Measurements from ENCODE around the gene KCNQ2. TPM values are rescaled to one million over a fixed set of nuclear protein-coding genes. Genes with fewer than 3 reads are reported as not detected.
A peak's percentile ranks its signal among the peaks of the same experiment; 100 is the strongest.

KCNQ2 gene
- total RNA-seq, 2 experiments from 2014 or later, result not detected

DNA sequence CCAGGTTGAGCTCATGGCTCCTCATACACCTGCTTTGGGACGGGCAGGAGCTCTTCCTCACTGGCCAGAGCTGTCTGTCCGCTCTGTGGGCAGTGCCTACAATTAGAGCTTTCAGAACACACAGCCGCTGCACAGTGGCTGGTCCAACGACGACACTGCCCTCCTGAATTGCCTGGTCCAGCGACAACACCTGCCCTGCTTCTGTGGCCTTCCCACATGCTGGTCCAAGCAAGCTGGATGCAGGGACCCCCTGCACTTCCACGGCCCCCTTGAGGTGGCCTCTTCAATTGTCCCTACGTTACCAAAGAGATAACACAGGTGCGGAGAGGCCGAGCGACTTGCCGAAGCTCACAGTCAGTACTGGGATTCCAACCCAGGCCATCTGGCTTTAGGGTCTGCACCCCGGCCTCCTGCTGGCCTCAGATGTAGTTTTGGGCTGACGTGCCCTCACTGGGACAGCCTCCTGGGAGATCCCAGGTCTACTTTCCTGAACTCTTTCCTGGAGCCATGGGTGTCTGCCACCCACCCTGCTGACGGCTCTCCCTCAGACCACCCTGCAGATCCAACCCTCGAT lies 109.9 kb downstream of the KCNQ2 start:
- peaks cover 20% of the 10 kb centered on the region for H3K27me3 Mint-ChIP-seq
- ChIA-PET CTCF (no interaction called here), POLR2A (no interaction called here)
- no peaks in the 10 kb centered on the region for H3K36me3 Mint-ChIP-seq (ENCODE audit: low read depth)
- no peak overlapping the region for H3K27ac Mint-ChIP-seq
- H3K4me1 Mint-ChIP-seq, result no peaks in the 10 kb centered on the region
- intact Hi-C loops (cut with DNase I, micrococcal nuclease), result no loop called here
- DNase-seq (no peak), ATAC-seq (no peak)
- no peak overlapping the region for H3K4me3 Mint-ChIP-seq
- H3K9me3 Mint-ChIP-seq (ENCODE audit: low read depth), result no peaks in the 10 kb centered on the region

DNA sequence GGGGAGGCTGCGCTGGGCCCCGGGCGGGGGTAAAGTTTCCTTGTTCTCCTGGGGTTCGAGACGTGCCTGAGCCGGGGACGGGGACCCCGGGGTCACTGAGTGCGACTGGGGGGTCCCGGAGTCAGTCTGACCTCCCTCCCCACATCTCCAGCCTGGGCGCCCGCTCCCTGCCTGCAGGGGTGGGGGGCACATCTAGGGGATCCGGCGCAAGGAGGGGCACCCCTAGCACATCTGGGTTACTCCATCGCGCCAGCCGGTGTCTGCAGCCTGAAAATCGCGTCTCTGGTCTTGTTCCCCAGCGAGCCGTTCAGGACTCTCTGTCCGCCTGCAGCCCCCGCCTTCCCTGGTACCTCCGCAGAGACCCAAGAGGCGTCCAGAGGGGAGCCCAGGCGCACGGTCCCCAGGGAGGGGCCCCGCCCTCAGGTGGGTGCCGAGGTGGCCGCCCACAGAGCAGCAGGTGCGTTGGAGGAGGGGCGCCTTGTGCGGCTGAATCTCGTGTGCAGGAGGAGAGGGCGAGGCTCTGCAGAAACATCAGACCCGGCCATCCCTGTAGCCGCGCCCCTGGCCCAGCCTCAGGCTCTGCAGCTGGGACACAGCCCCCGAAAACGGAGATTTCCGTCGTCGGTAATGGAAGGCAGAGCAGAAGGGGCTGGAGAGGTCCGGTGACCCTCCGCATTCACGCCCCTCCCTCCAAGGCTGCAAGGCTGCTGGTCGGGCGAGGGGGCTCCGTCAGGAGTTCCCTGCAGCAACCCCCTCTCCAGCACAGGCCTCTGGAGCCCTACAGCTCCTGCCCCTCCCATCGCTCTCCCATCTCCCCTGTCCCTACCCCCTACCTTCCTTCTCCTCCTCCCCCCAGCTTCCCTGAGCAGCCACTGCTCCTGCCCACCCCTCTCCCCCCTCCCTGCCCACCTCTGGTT lies 110.7 kb downstream of the KCNQ2 start:
- Mint-ChIP-seq H3K4me3 (no peak overlapping the region), H3K36me3 (ENCODE audit: low read depth) (no peaks in the 10 kb centered on the region), H3K4me1 (no peaks in the 10 kb centered on the region), H3K9me3 (ENCODE audit: low read depth) (no peaks in the 10 kb centered on the region), H3K27me3 (peaks cover 22% of the 10 kb centered on the region), H3K27ac (no peak overlapping the region)
- DNase-seq (peak; percentile 28), ATAC-seq (peak; percentile 47)
- ChIA-PET POLR2A (no interaction called here), CTCF (no interaction called here)
- intact Hi-C loops (cut with DNase I, micrococcal nuclease), result no loop called here

DNA sequence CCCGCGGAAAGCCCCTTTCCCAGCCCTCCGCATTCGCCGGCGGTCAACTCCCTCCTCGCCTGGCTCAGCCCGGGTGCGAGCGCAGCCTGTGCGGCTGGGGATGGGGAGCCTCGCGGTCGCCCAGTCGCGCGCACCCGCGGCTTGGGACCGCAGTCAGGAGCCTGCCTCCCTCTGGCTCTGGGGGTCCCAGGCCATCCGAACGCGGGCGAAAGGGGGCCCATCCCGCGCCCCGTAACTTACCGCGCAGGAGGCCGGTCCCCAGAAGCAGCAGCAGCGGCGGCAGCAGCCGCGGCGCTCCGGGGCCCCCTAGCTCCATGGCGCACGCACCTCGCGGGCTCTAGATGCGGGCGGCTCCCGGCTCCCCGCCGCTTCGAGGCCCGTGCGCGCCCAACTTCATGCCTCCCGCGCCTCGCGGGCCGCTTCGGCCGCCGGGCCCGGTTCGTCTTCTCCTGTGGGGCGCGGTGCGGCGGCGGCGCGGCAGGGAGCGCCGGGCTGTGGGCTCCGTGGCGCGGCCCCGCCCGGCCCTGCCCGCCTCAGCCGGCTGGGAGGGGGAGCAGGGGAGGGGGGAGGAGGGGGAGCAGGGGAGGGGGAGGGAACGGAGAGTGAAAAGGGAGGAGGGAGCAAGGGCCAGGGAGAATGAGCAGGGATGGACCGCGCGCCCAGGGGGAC lies 111.5 kb downstream of the KCNQ2 start, which contains the start of gene CHRNA4:
Gene CHRNA4 (minus strand): TSS at position 500 of the 669 bp plus-strand sequence. CDS start 184 bp downstream, at position 316.
- DNase-seq, result peak; percentile 29
- H3K9me3 Mint-ChIP-seq (ENCODE audit: low read depth), result no peaks in the 10 kb centered on the region
- ChIA-PET POLR2A (no interaction called here), CTCF (no interaction called here)
- no peak within 1 kb of the TSS for H3K27ac Mint-ChIP-seq
- no peak within 1 kb of the TSS for H3K4me3 Mint-ChIP-seq
- H3K4me1 Mint-ChIP-seq, result no peaks in the 10 kb centered on the region
- no peaks in the 10 kb centered on the region for H3K36me3 Mint-ChIP-seq (ENCODE audit: low read depth)
- peak; percentile 39 for ATAC-seq
- intact Hi-C loops (cut with DNase I, micrococcal nuclease), result no loop called here
- H3K27me3 Mint-ChIP-seq, result peaks cover 22% of the 10 kb centered on the region

DNA sequence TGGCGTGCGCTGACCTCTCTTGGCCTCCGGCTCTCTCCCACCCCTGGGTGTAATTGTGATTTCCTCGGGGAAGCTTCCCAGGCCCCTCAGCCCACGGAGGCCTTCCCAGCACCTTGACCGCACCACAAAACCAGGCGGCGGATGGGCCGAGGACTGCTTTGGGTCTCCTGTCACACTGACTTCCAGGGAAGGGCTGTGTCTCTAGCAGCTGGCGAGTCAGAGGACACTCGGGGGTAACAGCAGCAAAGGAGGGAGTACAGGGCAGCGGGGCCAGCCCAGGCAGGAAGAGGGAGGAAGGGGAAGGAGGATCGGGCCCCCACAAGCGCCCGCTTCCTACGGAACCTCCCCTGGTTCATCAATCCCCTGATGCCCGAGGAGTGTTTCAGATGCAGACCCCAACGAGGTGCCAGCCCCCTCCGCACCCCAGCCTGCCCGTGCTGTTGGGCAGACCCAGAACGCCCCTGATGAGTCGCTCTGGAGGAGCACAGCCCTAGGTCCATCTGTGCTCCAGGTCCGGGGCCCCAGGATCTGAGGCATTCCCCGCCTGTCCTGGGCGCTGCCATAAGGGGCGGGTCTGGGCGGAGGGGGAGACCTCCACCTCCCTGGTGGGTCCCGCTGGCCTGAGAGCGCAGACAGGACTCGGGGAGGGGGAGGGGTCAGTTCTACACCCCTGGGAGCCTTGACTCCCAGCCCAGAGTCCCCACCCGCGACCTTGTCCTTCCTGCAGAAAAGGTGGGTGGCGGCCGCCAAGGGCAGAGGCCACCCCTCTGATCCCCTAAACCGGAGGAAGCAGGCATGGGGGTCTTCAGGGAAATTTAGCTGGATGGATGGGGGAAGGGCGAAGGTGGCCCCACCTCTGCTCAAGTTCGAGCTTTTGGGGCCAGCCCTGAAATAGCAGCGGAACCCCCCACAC lies 112.3 kb downstream of the KCNQ2 start:
- intact Hi-C loops (cut with DNase I, micrococcal nuclease), result no loop called here
- Mint-ChIP-seq H3K27ac (no peak overlapping the region), H3K27me3 (peaks cover 21% of the 10 kb centered on the region), H3K4me3 (no peak overlapping the region), H3K36me3 (ENCODE audit: low read depth) (no peaks in the 10 kb centered on the region), H3K4me1 (no peaks in the 10 kb centered on the region), H3K9me3 (ENCODE audit: low read depth) (no peaks in the 10 kb centered on the region)
- ChIA-PET POLR2A (no interaction called here), CTCF (no interaction called here)
- ATAC-seq, result no peak
- DNase-seq, result no peak

DNA sequence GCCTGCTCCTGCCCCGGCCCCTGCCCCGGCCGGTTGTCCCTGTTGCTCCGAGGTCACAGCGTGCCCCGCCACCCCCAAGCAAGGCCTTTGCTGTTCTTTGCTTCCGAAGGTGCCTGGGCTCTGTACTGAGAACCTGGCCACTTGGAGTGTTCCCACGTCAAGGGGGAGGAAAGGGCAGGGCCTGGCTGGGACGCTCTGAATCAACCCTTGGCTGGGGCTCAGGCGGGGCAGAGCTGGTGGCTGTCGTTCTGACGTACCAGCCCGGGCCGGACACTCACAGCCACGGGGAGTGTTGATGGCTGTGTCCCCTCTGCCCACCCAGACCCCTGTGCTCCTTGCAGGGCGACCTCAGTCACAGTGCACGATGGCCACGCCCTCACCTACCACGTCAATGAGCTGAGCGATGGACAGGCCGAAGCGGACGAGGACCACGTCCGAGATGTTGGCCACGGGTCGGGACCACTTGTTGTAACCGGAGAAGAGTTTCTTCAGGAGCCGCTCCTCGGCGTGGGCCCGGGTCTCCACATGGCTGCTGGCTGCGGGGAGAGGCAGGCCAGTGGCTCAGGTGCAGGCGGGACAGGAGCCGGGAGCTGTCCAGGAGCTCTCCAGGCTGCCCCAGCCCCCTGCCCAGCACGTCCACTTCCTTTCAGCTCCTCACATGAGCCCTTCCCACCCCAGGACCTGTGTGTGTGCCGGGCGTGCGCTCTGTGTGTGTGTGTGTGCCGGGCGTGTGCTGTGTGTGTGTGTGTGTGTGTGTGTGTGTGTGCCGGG lies 113.1 kb downstream of the KCNQ2 start:
- no peak overlapping the region for H3K27ac Mint-ChIP-seq
- DNase-seq, result no peak
- ChIA-PET CTCF (no interaction called here), POLR2A (no interaction called here)
- H3K36me3 Mint-ChIP-seq (ENCODE audit: low read depth), result no peaks in the 10 kb centered on the region
- no peaks in the 10 kb centered on the region for H3K9me3 Mint-ChIP-seq (ENCODE audit: low read depth)
- peaks cover 19% of the 10 kb centered on the region for H3K27me3 Mint-ChIP-seq
- no peaks in the 10 kb centered on the region for H3K4me1 Mint-ChIP-seq
- intact Hi-C loops (cut with DNase I, micrococcal nuclease), result no loop called here
- no peak overlapping the region for H3K4me3 Mint-ChIP-seq
- ATAC-seq, result no peak

DNA sequence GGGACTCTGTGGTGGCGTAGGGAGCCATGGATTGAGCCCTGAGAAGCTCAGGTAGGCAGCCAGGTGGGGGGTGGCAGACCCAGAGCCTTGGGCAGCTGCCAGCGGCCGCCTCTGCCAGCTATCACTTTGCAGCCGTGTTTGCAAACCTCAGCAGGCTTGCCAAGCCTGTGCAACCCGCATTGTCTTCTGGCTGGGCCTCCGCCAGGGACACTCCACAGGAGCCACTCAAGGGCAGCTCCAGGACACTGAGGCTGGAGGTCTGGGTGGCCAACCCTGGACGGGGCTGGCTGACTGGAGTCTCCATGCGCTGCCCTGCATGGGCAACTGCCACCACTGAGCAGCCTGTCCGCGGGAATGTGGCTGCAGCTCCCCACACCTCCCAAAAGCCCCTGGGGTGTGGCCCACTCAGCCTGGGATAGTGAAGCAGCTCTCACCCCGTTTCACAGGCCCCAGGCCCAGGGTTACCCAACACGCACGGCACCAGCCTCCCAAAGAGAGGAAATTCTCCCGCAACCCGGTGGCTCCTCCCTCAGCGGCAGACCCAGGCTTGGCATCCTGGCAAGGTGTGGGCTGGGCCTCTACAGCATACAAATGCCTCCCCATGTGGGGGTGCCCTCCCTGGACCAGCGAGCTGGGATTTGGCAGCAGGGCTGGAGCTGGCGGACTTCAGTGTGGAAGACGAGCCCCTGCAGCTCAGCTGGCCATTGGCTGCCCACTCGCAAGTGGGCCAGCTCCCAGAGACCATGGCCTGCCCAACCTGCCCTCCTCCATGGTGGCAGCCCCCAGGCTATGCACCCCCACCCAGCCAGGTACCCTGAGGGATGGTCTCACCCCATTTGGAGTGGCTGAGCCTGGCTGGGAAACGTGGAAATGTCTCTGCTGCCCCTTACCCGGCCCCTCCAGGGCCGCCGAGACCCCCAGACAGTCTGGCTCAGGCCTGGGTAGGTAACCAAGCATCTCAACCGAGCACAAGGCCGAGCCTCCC lies 114.2 kb downstream of the KCNQ2 start:
- Mint-ChIP-seq H3K36me3 (ENCODE audit: low read depth) (no peaks in the 10 kb centered on the region), H3K27ac (no peak overlapping the region), H3K9me3 (ENCODE audit: low read depth) (no peaks in the 10 kb centered on the region), H3K27me3 (peaks cover 19% of the 10 kb centered on the region), H3K4me3 (no peak overlapping the region), H3K4me1 (no peaks in the 10 kb centered on the region)
- DNase-seq (no peak), ATAC-seq (no peak)
- ChIA-PET POLR2A (no interaction called here), CTCF (interaction anchor here (0.6 to 1.3 kb wide), 3 partner anchors 48 to 613 kb away, joined by 3 to 5 read pairs (median 3); no protein-coding TSS in a partner anchor)
- intact Hi-C loops (cut with DNase I, micrococcal nuclease), result no loop called here

DNA sequence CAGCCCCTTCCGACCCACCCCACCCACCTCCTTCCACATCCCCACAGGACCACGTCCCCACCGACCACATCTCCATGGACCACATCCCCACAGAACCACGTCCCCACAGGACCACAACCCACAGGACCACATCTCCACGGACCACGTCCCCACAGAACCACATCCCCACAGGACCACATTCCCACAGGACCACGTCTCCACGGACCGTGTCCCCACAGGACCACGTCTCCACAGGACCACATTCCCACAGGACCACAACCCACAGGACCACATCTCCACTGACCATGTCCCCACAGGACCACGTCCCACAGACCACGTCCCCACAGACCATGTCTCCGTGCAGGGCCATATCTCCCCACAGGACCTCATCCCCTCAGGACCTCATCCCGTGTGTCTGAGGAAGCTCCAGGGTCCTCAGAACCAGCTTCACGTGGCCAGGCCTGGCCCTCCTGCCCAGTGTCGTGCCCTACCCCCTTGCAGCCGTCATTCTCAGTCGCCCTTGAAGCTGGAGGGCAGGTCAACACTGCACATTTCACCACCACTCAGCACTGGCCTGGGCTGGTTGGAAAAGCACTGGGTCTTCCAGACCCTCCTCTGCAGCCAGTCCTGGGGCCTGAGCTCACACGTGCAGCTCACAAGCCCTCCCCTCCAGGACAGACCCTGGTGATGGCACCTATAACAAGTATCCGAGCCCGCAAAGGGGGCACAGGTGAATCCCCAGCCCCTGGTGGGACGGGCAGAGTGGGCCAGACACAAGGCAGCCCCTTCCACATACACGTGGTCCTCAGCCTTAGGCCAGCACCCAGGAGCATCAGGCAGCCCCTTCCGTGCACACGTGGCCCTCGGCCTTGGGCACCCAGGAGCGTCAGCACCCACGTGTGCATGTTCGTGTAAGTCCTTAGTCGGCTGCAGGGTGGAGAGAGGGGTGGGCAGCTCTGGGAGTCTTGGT lies 115.2 kb downstream of the KCNQ2 start:
- H3K27ac Mint-ChIP-seq, result no peak overlapping the region
- ChIA-PET CTCF (interaction anchor here (1.3 kb wide), 1 partner anchor 47 kb away, joined by 5 read pairs; no protein-coding TSS in a partner anchor), POLR2A (no interaction called here)
- DNase-seq, result no peak
- intact Hi-C loops (cut with DNase I, micrococcal nuclease), result no loop called here
- H3K36me3 Mint-ChIP-seq (ENCODE audit: low read depth), result no peaks in the 10 kb centered on the region
- peaks cover 11% of the 10 kb centered on the region for H3K27me3 Mint-ChIP-seq
- no peak overlapping the region for H3K4me3 Mint-ChIP-seq
- H3K4me1 Mint-ChIP-seq, result no peaks in the 10 kb centered on the region
- no peak for ATAC-seq
- no peaks in the 10 kb centered on the region for H3K9me3 Mint-ChIP-seq (ENCODE audit: low read depth)

DNA sequence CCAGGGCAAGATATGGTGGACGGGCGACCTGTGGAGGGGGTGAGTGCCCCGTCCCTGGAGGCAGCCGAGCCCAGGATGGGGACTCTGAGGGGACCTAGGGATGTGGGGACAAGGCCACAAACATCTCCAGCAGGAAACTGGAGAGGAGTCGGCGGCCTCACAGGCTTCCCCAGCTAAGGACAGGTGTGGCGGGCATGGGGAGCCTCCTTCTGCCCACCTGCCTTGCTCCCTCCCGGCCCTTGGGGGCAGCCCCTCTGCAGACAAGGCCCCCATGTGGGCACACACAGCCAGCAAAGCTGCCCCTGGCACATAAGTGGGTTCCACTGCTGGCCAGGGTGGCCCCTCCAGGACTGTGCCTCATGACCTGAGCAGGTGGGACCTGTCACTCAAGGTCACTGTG lies 115.9 kb downstream of the KCNQ2 start:
- no peak for DNase-seq
- H3K4me3 Mint-ChIP-seq, result no peak overlapping the region
- H3K4me1 Mint-ChIP-seq, result no peaks in the 10 kb centered on the region
- no peaks in the 10 kb centered on the region for H3K9me3 Mint-ChIP-seq (ENCODE audit: low read depth)
- CTCF ChIA-PET, result no interaction called here
- intact Hi-C loops (cut with DNase I, micrococcal nuclease), result no loop called here
- no peak overlapping the region for H3K27ac Mint-ChIP-seq
- no peaks in the 10 kb centered on the region for H3K36me3 Mint-ChIP-seq (ENCODE audit: low read depth)
- POLR2A ChIA-PET, result no interaction called here
- H3K27me3 Mint-ChIP-seq, result peaks cover 11% of the 10 kb centered on the region
- ATAC-seq, result no peak

DNA sequence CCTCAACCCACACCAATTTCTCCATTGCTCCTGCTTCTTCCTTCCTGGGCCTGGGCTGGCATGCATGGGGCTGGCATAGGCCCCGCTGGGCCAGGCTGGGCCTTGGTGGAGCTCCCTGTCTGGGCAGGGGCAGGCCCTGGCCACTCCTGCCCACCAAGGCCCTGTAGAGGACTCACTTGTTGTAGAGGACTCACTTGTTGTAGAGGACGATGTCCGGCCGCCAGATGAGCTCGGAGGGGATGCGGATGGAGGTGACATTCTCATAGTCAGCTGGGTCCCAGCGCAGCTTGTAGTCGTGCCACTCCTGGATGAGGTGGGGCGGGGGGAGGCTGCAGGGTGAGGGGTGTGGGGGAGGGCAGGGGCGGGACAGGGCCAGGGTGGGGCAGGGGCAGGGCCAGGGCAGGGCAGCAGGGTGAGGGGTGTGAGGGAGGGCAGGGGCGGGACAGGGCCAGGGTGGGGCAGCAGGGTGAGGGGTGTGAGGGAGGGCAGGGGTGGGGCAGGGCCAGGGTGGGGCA lies 116.6 kb downstream of the KCNQ2 start:
- H3K4me1 Mint-ChIP-seq, result no peaks in the 10 kb centered on the region
- peaks cover 3% of the 10 kb centered on the region for H3K9me3 Mint-ChIP-seq (ENCODE audit: low read depth)
- intact Hi-C loops (cut with DNase I, micrococcal nuclease), result no loop called here
- ATAC-seq, result no peak
- peaks cover 11% of the 10 kb centered on the region for H3K27me3 Mint-ChIP-seq
- H3K36me3 Mint-ChIP-seq (ENCODE audit: low read depth), result no peaks in the 10 kb centered on the region
- ChIA-PET CTCF (no interaction called here), POLR2A (no interaction called here)
- no peak overlapping the region for H3K27ac Mint-ChIP-seq
- no peak overlapping the region for H3K4me3 Mint-ChIP-seq
- no peak for DNase-seq
